ENCODE results near the gene MPZL2. TPM values are rescaled to one million over a fixed set of nuclear protein-coding genes. Genes with fewer than 3 reads are reported as not detected.

MPZL2 gene
- total and polyA plus RNA-seq, 2 experiments from 2014 or later, result 2.6 to 4.2 TPM

GRCh38 chr11:118214210-118214914, 49.7 kb downstream of the MPZL2 start (continued):
- TF ChIP-seq CTCF (conservative IDR thresholded peaks at IDR 0.05; ENCODE audit: low read depth in 2 of 2) (no peak), JUNB (IDR thresholded peaks at IDR 0.05; ENCODE audit: unreplicated experiment) (no peak), CREB1 (CRISPR knock-in tag; IDR thresholded peaks at IDR 0.05; ENCODE audit: low read depth) (no peak), STAT1 (IDR thresholded peaks at IDR 0.05; ENCODE audit: unreplicated experiment) (no peak), ETS1 (IDR thresholded peaks at IDR 0.05) (no peak), EZH2phosphoT487 (IDR thresholded peaks at IDR 0.05; ENCODE audit: unreplicated experiment) (no peak), EZH2 (IDR thresholded peaks at IDR 0.05; ENCODE audit: low read depth, unreplicated experiment) (no peak), REST (IDR thresholded peaks at IDR 0.05; ENCODE audit: unreplicated experiment) (no peak), POLR2AphosphoS5 (IDR thresholded peaks at IDR 0.05; ENCODE audit: low read depth) (no peak), NANOG (IDR thresholded peaks at IDR 0.05; ENCODE audit: borderline replicate concordance) (no peak), ZNF114 (CRISPR knock-in tag; IDR thresholded peaks at IDR 0.05) (no peak), ZNF331 (CRISPR knock-in tag; IDR thresholded peaks at IDR 0.05; ENCODE audit: low read depth) (no peak)

GRCh38 chr11:118213781-118214180, 50.3 kb downstream of the MPZL2 start:
- Mint-ChIP-seq H3K27me3 (ENCODE audit: insufficient read depth, low read depth, poor library complexity) (peaks cover 14% of the 10 kb centered on the region), H3K9me3 (no peaks in the 10 kb centered on the region), H3K27ac (no peak overlapping the region; the same call in 1 of the 2 replicates), H3K36me3 (ENCODE audit: low read depth) (no peaks in the 10 kb centered on the region), H3K4me3 (no peak overlapping the region), H3K4me1 (peaks cover 47% of the 10 kb centered on the region)
- Histone ChIP-seq H3K4me2 (peak overlapping the region; percentile 65; the same call in 1 of the 2 replicates), H2AFZ (peak overlapping the region; percentile 87; the same call in 1 of the 2 replicates), H4K20me1 (replicated peaks; ENCODE audit: insufficient read depth) (no peaks in the 10 kb centered on the region), H3F3A (replicated peaks; ENCODE audit: low read depth) (no peaks in the 10 kb centered on the region), H3K27me3 (ENCODE audit: insufficient read depth) (no peaks in the 10 kb centered on the region), H3K27ac (ENCODE audit: low read depth) (no peak overlapping the region), H3K79me2 (replicated peaks; ENCODE audit: insufficient read depth) (no peaks in the 10 kb centered on the region), H3K4me1 (ENCODE audit: insufficient read depth) (peaks cover 48% of the 10 kb centered on the region), H3K9me2 (ENCODE audit: insufficient read depth) (peaks cover 4% of the 10 kb centered on the region; the same call in 1 of the 2 replicates), H3K4me3 (no peak overlapping the region), H3K36me3 (ENCODE audit: insufficient read depth) (no peaks in the 10 kb centered on the region)
- ATAC-seq, result no peak
- DNase-seq (ENCODE audit: low spot score), result no peak
- TF ChIP-seq EZH2 (IDR thresholded peaks at IDR 0.05; ENCODE audit: low read depth, unreplicated experiment), result no peak
- TF ChIP-seq EZH2phosphoT487 (IDR thresholded peaks at IDR 0.05; ENCODE audit: unreplicated experiment), result no peak
- TF ChIP-seq CREB1 (CRISPR knock-in tag; IDR thresholded peaks at IDR 0.05; ENCODE audit: low read depth), result no peak
